Activated naive CD4-positive, alpha-beta T cell treated with anti-CD3 and anti-CD28 coated beads for 36 hours (primary cell): ENCODE data around the gene AKAP17A. TPM values are rescaled to one million over a fixed set of nuclear protein-coding genes. Genes with fewer than 3 reads are reported as not detected.
"Not testable (repeated sequence)": the region's sequence is repeated elsewhere in the genome, so short reads cannot be mapped to it uniquely, and the experiment has no call there.

Experiments used
- CTCF ChIA-PET: fragments of 350-600 bp; sonication (Branson Sonifier 250); formaldehyde crosslinking; loops from one replicate; lab custom pipeline; 2021; ENCODE audit warnings: antibody characterized with exemption; lab: Charles Lee
- DNase-seq: peaks from one replicate; pipeline ENCODE4 v3.0.0-alpha.2; 2020
- H3K27ac Mint-ChIP-seq: one replicate; pipeline ENCODE4 v1.8.0; 2021; ENCODE audit warnings: mild to moderate bottlenecking, mixed read lengths
- H3K27me3 Mint-ChIP-seq: one replicate; pipeline ENCODE4 v1.8.0; 2021; ENCODE audit warnings: low read depth, mixed read lengths
- H3K36me3 Mint-ChIP-seq: one replicate; pipeline ENCODE4 v1.8.0; 2021; ENCODE audit warnings: low read depth, mixed read lengths
- H3K4me1 Mint-ChIP-seq: one replicate; pipeline ENCODE4 v1.8.0; 2021; ENCODE audit warnings: low read depth, mixed read lengths
- H3K4me3 Mint-ChIP-seq: one replicate; pipeline ENCODE4 v1.8.0; 2021; ENCODE audit warnings: mild to moderate bottlenecking, moderate library complexity, mixed read lengths
- H3K9me3 Mint-ChIP-seq: one replicate; pipeline ENCODE4 v1.8.0; 2021; ENCODE audit warnings: mixed read lengths
- intact Hi-C: fragments of 100-400 bp; cut with micrococcal nuclease; formaldehyde crosslinking; loops from one replicate; pipeline ENCODE4 v1.15.1; 2023
- total RNA-seq, 2 experiments: library from RNA; stranded (reverse); gene quantifications; one replicate each; pipeline ENCODE4 v1.2.3, GENCODE V29; 2021

AKAP17A gene
- total RNA-seq, result 10 to 100 TPM; 59.2 to 60.5 TPM

- Mint-ChIP-seq H3K27ac (peak within 1 kb of the TSS; percentile 89), H3K9me3 (no peaks in the 10 kb centered on the region), H3K27me3 (no peaks in the 10 kb centered on the region), H3K4me3 (peak within 1 kb of the TSS; percentile 91), H3K36me3 (peaks cover 23% of the 10 kb centered on the region), H3K4me1 (peaks cover 31% of the 10 kb centered on the region)
- intact Hi-C loops, result loop anchor here (1.0 to 5.0 kb wide), 6 partner anchors 70 to 1101 kb away; partner anchors contain the start of genes CD99 and SLC25A6
- DNase-seq, result peak; percentile 98
- CTCF ChIA-PET, result no interaction called here
Observed at GRCh38 chrX:1591102-1591862, at the start of gene AKAP17A. Gene AKAP17A, plus strand, starts transcription at chrX:1591604. Its CDS starts 1,859 bp downstream, at chrX:1593463.

- DNase-seq, result no peak
- H3K9me3 Mint-ChIP-seq, result no peaks in the 10 kb centered on the region
- H3K4me3 Mint-ChIP-seq, result no peak overlapping the region
- intact Hi-C loops, result no loop called here
- H3K4me1 Mint-ChIP-seq, result peaks cover 10% of the 10 kb centered on the region
- CTCF ChIA-PET, result no interaction called here
- no peaks in the 10 kb centered on the region for H3K27me3 Mint-ChIP-seq
- no peaks in the 10 kb centered on the region for H3K36me3 Mint-ChIP-seq
- no peak overlapping the region for H3K27ac Mint-ChIP-seq
Observed at GRCh38 chrX:1542994-1543725, 48.2 kb upstream of the AKAP17A start.

- Mint-ChIP-seq H3K27ac (peak overlapping the region; percentile 5), H3K36me3 (no peaks in the 10 kb centered on the region), H3K4me1 (peaks cover 16% of the 10 kb centered on the region), H3K4me3 (no peak overlapping the region), H3K27me3 (no peaks in the 10 kb centered on the region), H3K9me3 (no peaks in the 10 kb centered on the region)
- no peak for DNase-seq
- intact Hi-C loops, result no loop called here
- CTCF ChIA-PET, result no interaction called here
Observed at GRCh38 chrX:1545776-1546408, 45.5 kb upstream of the AKAP17A start.

GRCh38 chrX:1546691-1547251 is 44.6 kb upstream of the AKAP17A start:
- peaks cover 25% of the 10 kb centered on the region for H3K4me1 Mint-ChIP-seq
- H3K27ac Mint-ChIP-seq, result no peak overlapping the region
- H3K36me3 Mint-ChIP-seq, result no peaks in the 10 kb centered on the region
- CTCF ChIA-PET, result no interaction called here
- no peak for DNase-seq
- no peaks in the 10 kb centered on the region for H3K27me3 Mint-ChIP-seq
- H3K4me3 Mint-ChIP-seq, result no peak overlapping the region
- H3K9me3 Mint-ChIP-seq, result no peaks in the 10 kb centered on the region
- intact Hi-C loops, result no loop called here

GRCh38 chrX:1551959-1552546 is 39.4 kb upstream of the AKAP17A start:
- Mint-ChIP-seq H3K27ac (peak overlapping the region; percentile 34), H3K4me3 (no peak overlapping the region), H3K27me3 (no peaks in the 10 kb centered on the region), H3K4me1 (peaks cover 48% of the 10 kb centered on the region), H3K36me3 (no peaks in the 10 kb centered on the region), H3K9me3 (peaks cover 17% of the 10 kb centered on the region)
- no peak for DNase-seq
- CTCF ChIA-PET, result no interaction called here
- intact Hi-C loops, result no loop called here

- intact Hi-C loops, result no loop called here
- Mint-ChIP-seq H3K9me3 (peaks cover 17% of the 10 kb centered on the region), H3K27me3 (no peaks in the 10 kb centered on the region), H3K36me3 (no peaks in the 10 kb centered on the region), H3K4me1 (peaks cover 49% of the 10 kb centered on the region), H3K27ac (peak overlapping the region; percentile 79), H3K4me3 (peak overlapping the region; percentile 26)
- CTCF ChIA-PET, result no interaction called here
- peak; percentile 41 for DNase-seq
Observed at GRCh38 chrX:1554469-1555210, 36.8 kb upstream of the AKAP17A start.

- intact Hi-C loops, result no loop called here
- Mint-ChIP-seq H3K27me3 (no peaks in the 10 kb centered on the region), H3K9me3 (peaks cover 17% of the 10 kb centered on the region), H3K4me3 (no peak overlapping the region), H3K4me1 (peaks cover 49% of the 10 kb centered on the region), H3K27ac (no peak overlapping the region), H3K36me3 (no peaks in the 10 kb centered on the region)
- no peak for DNase-seq
- CTCF ChIA-PET, result no interaction called here
Observed at GRCh38 chrX:1555370-1555769, 36.0 kb upstream of the AKAP17A start.

GRCh38 chrX:1557442-1557841 is 34.0 kb upstream of the AKAP17A start:
- DNase-seq, H3K36me3 Mint-ChIP-seq, H3K4me3 Mint-ChIP-seq, CTCF ChIA-PET, H3K27me3 Mint-ChIP-seq, intact Hi-C loops, H3K27ac Mint-ChIP-seq: not testable (repeated sequence)
- H3K9me3 Mint-ChIP-seq, result peaks cover 11% of the 10 kb centered on the region
- peaks cover 46% of the 10 kb centered on the region for H3K4me1 Mint-ChIP-seq

- intact Hi-C loops, result loop anchor here (1.0 kb wide), 1 partner anchor 9 kb away; no protein-coding TSS in a partner anchor
- CTCF ChIA-PET, result no interaction called here
- Mint-ChIP-seq H3K27me3 (no peaks in the 10 kb centered on the region), H3K4me3 (no peak overlapping the region), H3K9me3 (peaks cover 8% of the 10 kb centered on the region), H3K27ac (no peak overlapping the region), H3K36me3 (no peaks in the 10 kb centered on the region), H3K4me1 (peaks cover 40% of the 10 kb centered on the region)
- DNase-seq, result no peak
Observed at GRCh38 chrX:1558761-1559468, 32.5 kb upstream of the AKAP17A start.

GRCh38 chrX:1561164-1561563 is 30.2 kb upstream of the AKAP17A start:
- no peak overlapping the region for H3K27ac Mint-ChIP-seq
- H3K4me1 Mint-ChIP-seq, result peaks cover 41% of the 10 kb centered on the region
- DNase-seq, result no peak
- H3K36me3 Mint-ChIP-seq, result no peaks in the 10 kb centered on the region
- intact Hi-C loops, result no loop called here
- peaks cover 2% of the 10 kb centered on the region for H3K9me3 Mint-ChIP-seq
- CTCF ChIA-PET, result no interaction called here
- H3K27me3 Mint-ChIP-seq, result no peaks in the 10 kb centered on the region
- H3K4me3 Mint-ChIP-seq, result no peak overlapping the region

- H3K27me3 Mint-ChIP-seq, intact Hi-C loops, CTCF ChIA-PET, H3K9me3 Mint-ChIP-seq, DNase-seq, H3K4me3 Mint-ChIP-seq, H3K27ac Mint-ChIP-seq, H3K36me3 Mint-ChIP-seq: not testable (repeated sequence)
- peaks cover 39% of the 10 kb centered on the region for H3K4me1 Mint-ChIP-seq
Observed at GRCh38 chrX:1564077-1564476, 27.3 kb upstream of the AKAP17A start.
